ENCODE results near the gene ITGA7. TPM values are rescaled to one million over a fixed set of nuclear protein-coding genes. Genes with fewer than 3 reads are reported as not detected.

Gene ITGA7
- polyA plus RNA-seq, 1 of the 3 experiments (the other 2 are of a cell fraction) = 19.7 TPM

DNA sequence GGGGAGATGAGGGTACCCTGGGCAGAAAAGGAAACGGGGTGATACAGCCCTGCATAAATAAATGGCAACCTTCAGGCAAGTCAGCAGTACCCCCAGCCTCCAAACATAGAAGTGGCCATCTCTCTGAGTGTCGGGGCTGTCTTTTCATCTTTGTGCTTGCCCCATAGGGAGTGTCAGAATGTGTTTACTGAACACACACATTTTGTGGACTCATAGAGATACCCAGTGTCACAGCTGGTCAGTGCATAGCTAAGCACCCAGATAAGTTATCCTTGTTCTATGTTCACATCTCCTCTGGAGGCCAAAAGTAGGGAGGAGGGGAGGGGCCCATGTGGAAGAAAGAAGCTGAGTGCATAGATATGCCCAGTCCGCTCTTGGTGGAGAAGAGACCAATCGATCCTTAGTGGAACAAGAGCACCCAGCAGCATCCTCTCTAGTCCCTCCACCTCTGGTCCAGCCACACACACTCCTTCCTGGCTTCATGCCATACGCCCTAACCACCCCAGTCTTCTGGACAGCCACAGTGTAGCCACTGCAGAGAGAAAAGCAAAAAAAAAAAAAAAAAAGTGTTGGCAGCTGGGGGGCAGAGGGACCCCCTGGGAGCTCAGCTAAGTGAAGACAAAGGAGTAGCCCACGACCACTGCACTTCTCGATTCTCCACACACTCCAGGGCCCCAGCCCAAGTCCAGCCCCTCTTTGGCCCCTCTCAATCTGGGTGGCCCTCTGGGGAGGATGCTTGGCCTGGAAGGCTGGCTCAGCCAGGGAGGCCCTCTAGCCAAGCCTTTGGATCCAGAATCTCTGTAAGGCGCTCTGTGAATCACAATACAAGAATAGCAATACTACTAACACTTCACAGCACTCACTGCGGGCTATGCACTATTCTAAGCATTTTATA is 2.6 kb downstream of the ITGA7 start:
- no peaks in the 10 kb centered on the region for H4K20me1 ChIP-seq (ENCODE audit: insufficient read depth)
- H3K27me3 ChIP-seq (ENCODE audit: insufficient read depth) = no peaks in the 10 kb centered on the region; the same call in 1 of the 2 replicates
- DNase-seq = no peak
- H2AFZ ChIP-seq (ENCODE audit: low read depth) = no peak overlapping the region
- no peaks in the 10 kb centered on the region for H3K36me3 ChIP-seq (replicated peaks in 1 of 2; ENCODE audit: control insufficient read depth in 1 of 2, insufficient read depth in 2 of 2, low read length in 1 of 2)
- no peaks in the 10 kb centered on the region for H3F3A ChIP-seq (replicated peaks; ENCODE audit: insufficient read depth)
- no peak overlapping the region for H3K4me2 ChIP-seq
- H3K9me3 ChIP-seq = no peaks in the 10 kb centered on the region
- H3K79me2 ChIP-seq (ENCODE audit: insufficient read depth) = no peaks in the 10 kb centered on the region
- TF ChIP-seq RCOR1 (IDR thresholded peaks at IDR 0.05; ENCODE audit: low read length) = no peak
- no peak for TF ChIP-seq MEF2A (IDR thresholded peaks at IDR 0.05; ENCODE audit: borderline replicate concordance, low read depth)
- TF ChIP-seq TCF12 (IDR thresholded peaks at IDR 0.05) = no peak
- no peak for TF ChIP-seq EZH2phosphoT487 (IDR thresholded peaks at IDR 0.05; ENCODE audit: borderline replicate concordance, low read depth)
- TF ChIP-seq, protein P1, sequence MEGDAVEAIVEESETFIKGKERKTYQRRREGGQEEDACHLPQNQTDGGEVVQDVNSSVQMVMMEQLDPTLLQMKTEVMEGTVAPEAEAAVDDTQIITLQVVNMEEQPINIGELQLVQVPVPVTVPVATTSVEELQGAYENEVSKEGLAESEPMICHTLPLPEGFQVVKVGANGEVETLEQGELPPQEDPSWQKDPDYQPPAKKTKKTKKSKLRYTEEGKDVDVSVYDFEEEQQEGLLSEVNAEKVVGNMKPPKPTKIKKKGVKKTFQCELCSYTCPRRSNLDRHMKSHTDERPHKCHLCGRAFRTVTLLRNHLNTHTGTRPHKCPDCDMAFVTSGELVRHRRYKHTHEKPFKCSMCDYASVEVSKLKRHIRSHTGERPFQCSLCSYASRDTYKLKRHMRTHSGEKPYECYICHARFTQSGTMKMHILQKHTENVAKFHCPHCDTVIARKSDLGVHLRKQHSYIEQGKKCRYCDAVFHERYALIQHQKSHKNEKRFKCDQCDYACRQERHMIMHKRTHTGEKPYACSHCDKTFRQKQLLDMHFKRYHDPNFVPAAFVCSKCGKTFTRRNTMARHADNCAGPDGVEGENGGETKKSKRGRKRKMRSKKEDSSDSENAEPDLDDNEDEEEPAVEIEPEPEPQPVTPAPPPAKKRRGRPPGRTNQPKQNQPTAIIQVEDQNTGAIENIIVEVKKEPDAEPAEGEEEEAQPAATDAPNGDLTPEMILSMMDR (IDR thresholded peaks at IDR 0.05) = no peak
- TF ChIP-seq RFX5 (IDR thresholded peaks at IDR 0.05; ENCODE audit: low read length) = no peak
- TF ChIP-seq FOXM1 (IDR thresholded peaks at IDR 0.05; ENCODE audit: low read depth) = no peak
- no peak for TF ChIP-seq CHD2 (IDR thresholded peaks at IDR 0.05; ENCODE audit: low read length, partially characterized antibody)
- TF ChIP-seq POLR2AphosphoS5 (IDR thresholded peaks at IDR 0.05; ENCODE audit: low read depth, low read length) = no peak
- TF ChIP-seq, protein P2, sequence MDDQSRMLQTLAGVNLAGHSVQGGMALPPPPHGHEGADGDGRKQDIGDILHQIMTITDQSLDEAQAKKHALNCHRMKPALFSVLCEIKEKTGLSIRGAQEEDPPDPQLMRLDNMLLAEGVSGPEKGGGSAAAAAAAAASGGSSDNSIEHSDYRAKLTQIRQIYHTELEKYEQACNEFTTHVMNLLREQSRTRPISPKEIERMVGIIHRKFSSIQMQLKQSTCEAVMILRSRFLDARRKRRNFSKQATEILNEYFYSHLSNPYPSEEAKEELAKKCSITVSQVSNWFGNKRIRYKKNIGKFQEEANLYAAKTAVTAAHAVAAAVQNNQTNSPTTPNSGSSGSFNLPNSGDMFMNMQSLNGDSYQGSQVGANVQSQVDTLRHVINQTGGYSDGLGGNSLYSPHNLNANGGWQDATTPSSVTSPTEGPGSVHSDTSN (IDR thresholded peaks at IDR 0.05) = no peak
- TF ChIP-seq, protein P3, sequence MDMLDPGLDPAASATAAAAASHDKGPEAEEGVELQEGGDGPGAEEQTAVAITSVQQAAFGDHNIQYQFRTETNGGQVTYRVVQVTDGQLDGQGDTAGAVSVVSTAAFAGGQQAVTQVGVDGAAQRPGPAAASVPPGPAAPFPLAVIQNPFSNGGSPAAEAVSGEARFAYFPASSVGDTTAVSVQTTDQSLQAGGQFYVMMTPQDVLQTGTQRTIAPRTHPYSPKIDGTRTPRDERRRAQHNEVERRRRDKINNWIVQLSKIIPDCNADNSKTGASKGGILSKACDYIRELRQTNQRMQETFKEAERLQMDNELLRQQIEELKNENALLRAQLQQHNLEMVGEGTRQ (IDR thresholded peaks at IDR 0.05; ENCODE audit: borderline replicate concordance, low read depth, low read length) = no peak
- no peak for TF ChIP-seq TAF1 (IDR thresholded peaks at IDR 0.05; ENCODE audit: borderline replicate concordance, low read depth, low read length)
- no peak for TF ChIP-seq JUND (IDR thresholded peaks at IDR 0.05)
- TF ChIP-seq, protein P4, sequence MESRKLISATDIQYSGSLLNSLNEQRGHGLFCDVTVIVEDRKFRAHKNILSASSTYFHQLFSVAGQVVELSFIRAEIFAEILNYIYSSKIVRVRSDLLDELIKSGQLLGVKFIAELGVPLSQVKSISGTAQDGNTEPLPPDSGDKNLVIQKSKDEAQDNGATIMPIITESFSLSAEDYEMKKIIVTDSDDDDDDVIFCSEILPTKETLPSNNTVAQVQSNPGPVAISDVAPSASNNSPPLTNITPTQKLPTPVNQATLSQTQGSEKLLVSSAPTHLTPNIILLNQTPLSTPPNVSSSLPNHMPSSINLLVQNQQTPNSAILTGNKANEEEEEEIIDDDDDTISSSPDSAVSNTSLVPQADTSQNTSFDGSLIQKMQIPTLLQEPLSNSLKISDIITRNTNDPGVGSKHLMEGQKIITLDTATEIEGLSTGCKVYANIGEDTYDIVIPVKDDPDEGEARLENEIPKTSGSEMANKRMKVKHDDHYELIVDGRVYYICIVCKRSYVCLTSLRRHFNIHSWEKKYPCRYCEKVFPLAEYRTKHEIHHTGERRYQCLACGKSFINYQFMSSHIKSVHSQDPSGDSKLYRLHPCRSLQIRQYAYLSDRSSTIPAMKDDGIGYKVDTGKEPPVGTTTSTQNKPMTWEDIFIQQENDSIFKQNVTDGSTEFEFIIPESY (IDR thresholded peaks at IDR 0.05; ENCODE audit: borderline replicate concordance, low read depth) = no peak
- no peak for TF ChIP-seq EP300 (IDR thresholded peaks at IDR 0.05; ENCODE audit: borderline replicate concordance in 1 of 2, low read depth in 1 of 2, low read length in 1 of 2)
- TF ChIP-seq FOSL2 (IDR thresholded peaks at IDR 0.05; ENCODE audit: borderline replicate concordance, low read depth) = no peak
- no peak for TF ChIP-seq SIN3A (IDR thresholded peaks at IDR 0.05; ENCODE audit: borderline replicate concordance, low read depth, low read length)
- no peak for TF ChIP-seq SMC3 (IDR thresholded peaks at IDR 0.05; ENCODE audit: low read depth, low read length)
- TF ChIP-seq GABPA (IDR thresholded peaks at IDR 0.05; ENCODE audit: low read depth) = no peak
- TF ChIP-seq NRF1 (IDR thresholded peaks at IDR 0.05; ENCODE audit: low read depth, low read length) = no peak
- H3K4me3 ChIP-seq (ENCODE audit: low read depth in 2 of 2, low read length in 1 of 2) = no peak overlapping the region
- H3K4me1 ChIP-seq (ENCODE audit: control insufficient read depth in 1 of 2, insufficient read depth in 2 of 2, low read depth in 1 of 2, low read length in 1 of 2) = peaks cover 12 to 13% of the 10 kb centered on the region in 2 experiments; a peak in 2 of 4 replicates
- ChIA-PET POLR2A (no interaction called here), CTCF (interaction anchor here (0.9 to 2.0 kb wide), 6 partner anchors 9 to 49 kb away, joined by 3 to 8 read pairs (median 5); partner anchors contain the start of gene BLOC1S1)
- WGBS (ENCODE audit: low lambda C conversion rate) = 77% methylated on average over 9 of the region's 9 CpGs
- no peak overlapping the region for H3K27ac ChIP-seq (ENCODE audit: low read depth in 2 of 2, low read length in 1 of 2)
- H3K9ac ChIP-seq = no peak overlapping the region
- H3K9me2 ChIP-seq = no peaks in the 10 kb centered on the region

All from SK-N-SH (cell line).